ENCODE measurements around the gene DOK5. TPM values are rescaled to one million over a fixed set of nuclear protein-coding genes. Genes with fewer than 3 reads are reported as not detected.

DOK5 gene
- polyA plus RNA-seq, 1 donor, result 3.0 TPM

GRCh38 chr20:54681869-54682268 is 206.5 kb downstream of the DOK5 start:
- H3K4me3 ChIP-seq (ENCODE audit: low read length), result no peak overlapping the region
- no peaks in the 10 kb centered on the region for H3K27me3 ChIP-seq (ENCODE audit: control insufficient read depth, insufficient read depth, low read length)
- H3K36me3 ChIP-seq (ENCODE audit: control insufficient read depth, insufficient read depth, low read length), result no peaks in the 10 kb centered on the region
- no peaks in the 10 kb centered on the region for H3K9me3 ChIP-seq (ENCODE audit: control insufficient read depth, low read depth, low read length)
- no peaks in the 10 kb centered on the region for H3K4me1 ChIP-seq (ENCODE audit: control insufficient read depth, insufficient read depth, low read length)
- no peak overlapping the region for H3K27ac ChIP-seq (ENCODE audit: low read length)
- peak in 1 of 2 donors; percentile 3 for DNase-seq
- WGBS (ENCODE audit: insufficient coverage, low lambda C conversion rate), result no CpG with 5 or more reads among the region's 6 CpGs

GRCh38 chr20:54688476-54688875 is 213.1 kb downstream of the DOK5 start:
- no peak overlapping the region for H3K27ac ChIP-seq (ENCODE audit: low read length)
- no peak overlapping the region for H3K4me3 ChIP-seq (ENCODE audit: low read length)
- no peak for DNase-seq
- H3K36me3 ChIP-seq (ENCODE audit: control insufficient read depth, insufficient read depth, low read length), result no peaks in the 10 kb centered on the region
- H3K27me3 ChIP-seq (ENCODE audit: control insufficient read depth, insufficient read depth, low read length), result no peaks in the 10 kb centered on the region
- H3K4me1 ChIP-seq (ENCODE audit: control insufficient read depth, insufficient read depth, low read length), result no peaks in the 10 kb centered on the region
- WGBS (ENCODE audit: insufficient coverage, low lambda C conversion rate), result 44% methylated on average over 1 of the region's 1 CpG
- no peaks in the 10 kb centered on the region for H3K9me3 ChIP-seq (ENCODE audit: control insufficient read depth, low read depth, low read length)

GRCh38 chr20:54690323-54690722 is 214.9 kb downstream of the DOK5 start:
- H3K4me3 ChIP-seq (ENCODE audit: low read length), result no peak overlapping the region
- H3K4me1 ChIP-seq (ENCODE audit: control insufficient read depth, insufficient read depth, low read length), result no peaks in the 10 kb centered on the region
- no peak overlapping the region for H3K27ac ChIP-seq (ENCODE audit: low read length)
- no peaks in the 10 kb centered on the region for H3K9me3 ChIP-seq (ENCODE audit: control insufficient read depth, low read depth, low read length)
- no peaks in the 10 kb centered on the region for H3K36me3 ChIP-seq (ENCODE audit: control insufficient read depth, insufficient read depth, low read length)
- DNase-seq, result no peak
- H3K27me3 ChIP-seq (ENCODE audit: control insufficient read depth, insufficient read depth, low read length), result no peaks in the 10 kb centered on the region
- WGBS (ENCODE audit: insufficient coverage, low lambda C conversion rate), result no CpG with 5 or more reads among the region's 3 CpGs

GRCh38 chr20:54691327-54691726 is 215.9 kb downstream of the DOK5 start:
- Histone ChIP-seq H3K4me3 (ENCODE audit: low read length) (no peak overlapping the region), H3K27ac (ENCODE audit: low read length) (no peak overlapping the region), H3K36me3 (ENCODE audit: control insufficient read depth, insufficient read depth, low read length) (no peaks in the 10 kb centered on the region), H3K27me3 (ENCODE audit: control insufficient read depth, insufficient read depth, low read length) (no peaks in the 10 kb centered on the region), H3K9me3 (ENCODE audit: control insufficient read depth, low read depth, low read length) (no peaks in the 10 kb centered on the region), H3K4me1 (ENCODE audit: control insufficient read depth, insufficient read depth, low read length) (no peaks in the 10 kb centered on the region)
- no peak for DNase-seq
- no CpG with 5 or more reads among the region's 2 CpGs for WGBS (ENCODE audit: insufficient coverage, low lambda C conversion rate)

- H3K36me3 ChIP-seq (ENCODE audit: control insufficient read depth, insufficient read depth, low read length), result no peaks in the 10 kb centered on the region
- WGBS (ENCODE audit: insufficient coverage, low lambda C conversion rate), result 46% methylated on average over 3 of the region's 4 CpGs
- DNase-seq, result no peak
- H3K9me3 ChIP-seq (ENCODE audit: control insufficient read depth, low read depth, low read length), result no peaks in the 10 kb centered on the region
- no peaks in the 10 kb centered on the region for H3K4me1 ChIP-seq (ENCODE audit: control insufficient read depth, insufficient read depth, low read length)
- H3K27me3 ChIP-seq (ENCODE audit: control insufficient read depth, insufficient read depth, low read length), result no peaks in the 10 kb centered on the region
- no peak overlapping the region for H3K27ac ChIP-seq (ENCODE audit: low read length)
- H3K4me3 ChIP-seq (ENCODE audit: low read length), result no peak overlapping the region
Observed at GRCh38 chr20:54692168-54692887, 216.9 kb downstream of the DOK5 start.

- Histone ChIP-seq H3K4me3 (ENCODE audit: low read length) (no peak overlapping the region), H3K36me3 (ENCODE audit: control insufficient read depth, insufficient read depth, low read length) (no peaks in the 10 kb centered on the region), H3K4me1 (ENCODE audit: control insufficient read depth, insufficient read depth, low read length) (no peaks in the 10 kb centered on the region), H3K27ac (ENCODE audit: low read length) (no peak overlapping the region), H3K9me3 (ENCODE audit: control insufficient read depth, low read depth, low read length) (no peaks in the 10 kb centered on the region), H3K27me3 (ENCODE audit: control insufficient read depth, insufficient read depth, low read length) (no peaks in the 10 kb centered on the region)
- DNase-seq, result no peak
- WGBS (ENCODE audit: insufficient coverage, low lambda C conversion rate), result no CpG with 5 or more reads among the region's 3 CpGs
Observed at GRCh38 chr20:54694516-54694915, 219.1 kb downstream of the DOK5 start.

- WGBS (ENCODE audit: insufficient coverage, low lambda C conversion rate), result no CpG with 5 or more reads among the region's 1 CpG
- no peaks in the 10 kb centered on the region for H3K4me1 ChIP-seq (ENCODE audit: control insufficient read depth, insufficient read depth, low read length)
Observed at GRCh38 chr20:54698373-54698772, 223.0 kb downstream of the DOK5 start.

More at GRCh38 chr20:54698373-54698772, 223.0 kb downstream of the DOK5 start:
- Histone ChIP-seq H3K9me3 (ENCODE audit: control insufficient read depth, low read depth, low read length) (no peaks in the 10 kb centered on the region), H3K27ac (ENCODE audit: low read length) (no peak overlapping the region), H3K27me3 (ENCODE audit: control insufficient read depth, insufficient read depth, low read length) (no peaks in the 10 kb centered on the region), H3K4me3 (ENCODE audit: low read length) (no peak overlapping the region), H3K36me3 (ENCODE audit: control insufficient read depth, insufficient read depth, low read length) (no peaks in the 10 kb centered on the region)
- DNase-seq, result no peak
